ENCODE measurements around the gene GORASP1. TPM values are rescaled to one million over a fixed set of nuclear protein-coding genes. Genes with fewer than 3 reads are reported as not detected.
A peak's percentile ranks its signal among the peaks of the same experiment; 100 is the strongest.

The GORASP1 gene
- total and polyA plus RNA-seq, 12 donors = 24.3 to 66.2 (median 46.6) TPM

DNA sequence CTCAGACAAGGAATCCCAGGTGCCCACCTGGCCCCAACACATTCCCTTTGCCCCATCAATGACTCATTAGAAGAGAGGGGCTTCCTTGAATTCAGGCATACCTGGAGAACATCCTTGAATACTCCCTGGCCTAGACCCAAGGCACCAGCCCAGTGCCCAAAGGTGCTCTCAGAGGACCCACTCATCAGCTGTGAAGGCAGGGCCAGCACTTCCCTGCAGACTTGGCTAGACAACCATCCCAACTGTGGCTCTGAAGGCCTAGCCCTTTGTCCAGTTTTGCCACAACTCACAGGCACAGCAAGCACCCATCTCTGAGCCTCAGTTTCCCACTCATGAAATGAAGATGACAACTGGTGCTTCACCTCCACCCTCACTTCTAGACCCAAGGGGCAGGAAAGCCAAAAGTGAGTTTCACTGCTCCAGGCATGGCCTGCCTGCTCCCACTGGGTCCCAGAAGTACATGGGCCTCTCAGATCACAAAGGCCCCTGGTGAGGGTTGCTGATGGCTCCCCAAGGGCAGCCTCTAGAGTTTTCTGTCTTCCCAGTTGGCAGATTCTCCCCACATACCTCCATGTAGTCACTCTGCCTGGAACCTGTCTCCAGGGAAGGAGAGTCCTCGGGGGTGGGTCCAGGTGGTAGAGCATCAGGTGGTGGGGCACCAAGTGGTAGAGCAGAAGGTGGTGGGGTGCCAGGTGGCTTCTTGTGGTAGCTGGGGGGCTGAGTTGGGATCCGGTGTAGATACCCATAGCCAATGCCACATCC is 7.5 kb downstream of the GORASP1 start:
- 87 to 93% (median 88%) methylated on average over 2 of the region's 2 CpGs; no CpG with 5 or more reads in 1 of the 4 donors for WGBS, 4 donors
- Histone ChIP-seq H3K4me3 (no peak overlapping the region), H3K9me3 (replicated peaks in 1 of 3) (no peaks in the 10 kb centered on the region), H3K27me3 (no peaks in the 10 kb centered on the region), H3K4me1 (replicated peaks in 1 of 2) (peaks cover 0 to 5% of the 10 kb centered on the region in 2 donors), H3K27ac (no peak overlapping the region), H3K36me3 (replicated peaks in 1 of 2) (peaks cover 0 to 60% of the 10 kb centered on the region in 2 donors)
- TF ChIP-seq POLR2A (IDR thresholded peaks at IDR 0.05) = no peak
- TF ChIP-seq, protein P1, sequence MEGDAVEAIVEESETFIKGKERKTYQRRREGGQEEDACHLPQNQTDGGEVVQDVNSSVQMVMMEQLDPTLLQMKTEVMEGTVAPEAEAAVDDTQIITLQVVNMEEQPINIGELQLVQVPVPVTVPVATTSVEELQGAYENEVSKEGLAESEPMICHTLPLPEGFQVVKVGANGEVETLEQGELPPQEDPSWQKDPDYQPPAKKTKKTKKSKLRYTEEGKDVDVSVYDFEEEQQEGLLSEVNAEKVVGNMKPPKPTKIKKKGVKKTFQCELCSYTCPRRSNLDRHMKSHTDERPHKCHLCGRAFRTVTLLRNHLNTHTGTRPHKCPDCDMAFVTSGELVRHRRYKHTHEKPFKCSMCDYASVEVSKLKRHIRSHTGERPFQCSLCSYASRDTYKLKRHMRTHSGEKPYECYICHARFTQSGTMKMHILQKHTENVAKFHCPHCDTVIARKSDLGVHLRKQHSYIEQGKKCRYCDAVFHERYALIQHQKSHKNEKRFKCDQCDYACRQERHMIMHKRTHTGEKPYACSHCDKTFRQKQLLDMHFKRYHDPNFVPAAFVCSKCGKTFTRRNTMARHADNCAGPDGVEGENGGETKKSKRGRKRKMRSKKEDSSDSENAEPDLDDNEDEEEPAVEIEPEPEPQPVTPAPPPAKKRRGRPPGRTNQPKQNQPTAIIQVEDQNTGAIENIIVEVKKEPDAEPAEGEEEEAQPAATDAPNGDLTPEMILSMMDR (IDR thresholded peaks at IDR 0.05) = no peak
- peak in 1 of 7 donors; percentile 48 for DNase-seq
- intact Hi-C loops (cut with DNase I) = loop anchor here in 1 of 2 donors (10.0 kb wide), 1 partner anchor 285 kb away; the partner anchor contains the start of gene SLC25A38

DNA sequence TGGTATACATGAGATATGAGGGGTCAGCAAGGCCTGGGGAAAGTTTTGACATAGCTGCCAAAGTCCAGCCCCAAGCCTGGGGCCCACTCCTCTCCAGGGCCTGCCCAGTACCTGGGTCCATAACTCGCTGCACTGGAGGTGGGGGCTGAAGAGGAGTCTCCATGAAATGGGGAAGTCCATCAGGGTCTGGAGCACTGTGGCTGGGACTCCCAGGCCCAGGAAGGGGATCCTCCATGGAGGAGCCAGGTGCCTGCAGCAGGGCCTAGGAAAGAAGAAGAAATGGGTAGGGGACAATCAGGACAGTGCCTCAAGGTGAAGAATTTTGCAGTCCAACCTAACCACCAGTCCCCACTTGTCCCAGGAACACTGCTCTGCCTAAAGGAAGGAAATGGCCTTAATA is 8.2 kb downstream of the GORASP1 start:
- Histone ChIP-seq H3K27me3 (no peaks in the 10 kb centered on the region), H3K4me1 (replicated peaks in 1 of 2) (no peaks in the 10 kb centered on the region), H3K36me3 (replicated peaks in 1 of 2) (peaks cover 0 to 67% of the 10 kb centered on the region in 2 donors), H3K9me3 (replicated peaks in 1 of 3) (no peaks in the 10 kb centered on the region), H3K4me3 (no peak overlapping the region), H3K27ac (no peak overlapping the region)
- peak in 1 of 7 donors; percentile 18 for DNase-seq
- 83 to 91% (median 85%) methylated on average over 1 of the region's 1 CpG for whole genome bisulfite sequencing, 4 donors
- TF ChIP-seq POLR2A (IDR thresholded peaks at IDR 0.05) = no peak
- TF ChIP-seq, protein P1 (IDR thresholded peaks at IDR 0.05) = no peak
- intact Hi-C loops (cut with DNase I) = no loop called here

DNA sequence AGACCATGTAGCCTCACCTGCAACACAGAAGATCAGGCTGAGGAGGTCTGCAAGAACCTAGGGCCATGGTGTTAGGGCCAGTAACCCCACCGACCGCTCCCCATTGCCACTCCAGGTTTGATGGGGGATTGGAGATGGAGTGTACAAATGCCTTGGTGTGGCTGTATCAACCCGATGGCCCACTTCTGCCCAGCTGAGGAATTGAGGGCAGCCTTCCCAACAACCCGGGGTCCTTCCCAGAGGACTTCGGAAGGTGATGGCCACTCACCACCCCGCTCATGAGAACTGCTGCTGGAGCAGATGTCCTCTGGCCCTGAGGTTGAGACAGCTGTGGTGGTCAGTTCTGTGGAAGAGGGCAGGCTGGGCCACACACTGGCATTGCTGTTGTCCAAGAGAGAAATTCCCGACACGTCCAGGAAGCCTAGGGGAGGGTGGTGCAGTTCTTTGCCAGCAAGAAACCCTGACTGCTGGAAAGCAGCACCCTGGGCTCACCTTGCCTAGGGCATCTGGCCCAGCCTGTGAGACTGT is 8.9 kb downstream of the GORASP1 start:
- H3K27me3 ChIP-seq = no peaks in the 10 kb centered on the region
- no peaks in the 10 kb centered on the region for H3K9me3 ChIP-seq (replicated peaks in 1 of 3)
- DNase-seq = peak in 1 of 7 donors; percentile 45
- TF ChIP-seq POLR2A (IDR thresholded peaks at IDR 0.05) = no peak
- TF ChIP-seq, protein P1 (IDR thresholded peaks at IDR 0.05) = no peak
- 88 to 100% (median 92%) methylated on average over 2 to 8 of the region's 8 CpGs for WGBS, 4 donors
- no peak overlapping the region for H3K27ac ChIP-seq
- no peaks in the 10 kb centered on the region for H3K4me1 ChIP-seq (replicated peaks in 1 of 2)
- intact Hi-C loops (cut with DNase I) = no loop called here
- H3K4me3 ChIP-seq = no peak overlapping the region
- H3K36me3 ChIP-seq (replicated peaks in 1 of 2) = peaks cover 0 to 74% of the 10 kb centered on the region in 2 donors

DNA sequence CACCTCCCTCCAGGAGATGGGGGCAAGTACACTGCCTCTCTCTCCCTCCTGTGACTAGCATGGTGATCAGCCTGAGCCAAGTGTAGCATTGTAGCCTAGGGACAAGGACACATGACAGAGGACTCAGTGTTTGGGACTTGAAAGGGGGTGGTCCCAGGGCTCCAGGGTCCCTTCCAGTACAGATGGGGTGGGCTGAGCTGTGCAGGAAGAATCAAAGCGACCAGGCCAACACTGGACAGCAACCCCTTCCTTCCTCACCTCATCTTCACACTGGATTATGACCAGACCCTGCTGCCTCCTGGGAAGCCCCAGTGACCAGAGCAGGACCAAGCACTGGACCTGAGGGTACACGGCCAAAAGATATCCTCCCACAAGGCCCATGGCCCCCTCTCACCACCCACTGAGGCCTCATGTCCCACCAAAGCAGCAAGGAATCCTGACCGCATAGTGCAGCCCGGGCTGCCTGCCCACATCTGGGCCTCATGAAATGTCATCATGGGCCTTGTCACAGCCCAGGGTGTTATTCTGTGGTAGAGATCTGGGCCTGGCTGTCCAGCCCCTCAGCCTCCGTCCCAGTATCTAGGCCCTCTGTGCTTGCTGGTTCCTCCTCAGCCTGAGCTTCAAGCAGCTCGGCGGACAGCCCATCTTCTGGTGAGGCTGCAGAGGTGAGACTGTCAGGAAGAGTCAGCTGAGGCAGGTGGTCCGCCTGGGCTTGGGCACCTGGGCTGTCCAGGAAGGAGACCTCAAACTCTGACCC is 9.5 kb downstream of the GORASP1 start:
- Histone ChIP-seq H3K27ac (no peak overlapping the region), H3K36me3 (replicated peaks in 1 of 2) (peaks cover 0 to 74% of the 10 kb centered on the region in 2 donors), H3K27me3 (no peaks in the 10 kb centered on the region), H3K4me3 (no peak overlapping the region), H3K4me1 (replicated peaks in 1 of 2) (no peaks in the 10 kb centered on the region), H3K9me3 (replicated peaks in 1 of 3) (no peaks in the 10 kb centered on the region)
- intact Hi-C loops (cut with DNase I) = no loop called here
- 84 to 87% (median 85%) methylated on average over 6 to 8 of the region's 8 CpGs; no CpG with 5 or more reads in 1 of the 4 donors for WGBS, 4 donors
- TF ChIP-seq, protein P1 (IDR thresholded peaks at IDR 0.05) = no peak
- TF ChIP-seq POLR2A (IDR thresholded peaks at IDR 0.05) = no peak
- DNase-seq = peak in 1 of 7 donors; percentile 45

Data from adrenal gland (tissue), 12 donors.